H1 (cell line): Measurements from ENCODE around the gene STX16.

Experiments
- ATF3 ChIP-seq: IDR thresholded peaks from 2 replicates; pipeline ENCODE4 v1.6.1; 2011; ENCODE audit warnings: low read depth, mild to moderate bottlenecking, low read length; ENCODE audit not compliant: insufficient read depth
- CTCF ChIP-seq, 3 experiments: IDR thresholded peaks; 1 replicate in 2 of 3; 2 replicates in 1 of 3; pipeline versions ENCODE4 v1.5.1 to v1.6.1; 2011; ENCODE audit warnings: low read length in 3 of 3, mild to moderate bottlenecking in 3 of 3, inconsistent platforms in 2 of 3, low read depth in 1 of 3, moderate library complexity in 1 of 3; ENCODE audit not compliant: insufficient read depth in 1 of 3; ENCODE audit errors: control extremely low read depth in 1 of 3
- EZH2 ChIP-seq: fragments of 200-600 bp; sonication (generic); IDR thresholded peaks from 2 replicates; pipeline ENCODE4 v1.7.1; 2012; ENCODE audit warnings: low read depth, mild to moderate bottlenecking, moderate library complexity, low read length, inconsistent platforms; ENCODE audit not compliant: severe bottlenecking
- MAFK ChIP-seq: IDR thresholded peaks from 2 replicates; pipeline ENCODE4 v1.6.1; 2012; ENCODE audit warnings: low read depth, mild to moderate bottlenecking, improper control_type of control experiment, low read length
- NRF1 ChIP-seq: IDR thresholded peaks from 2 replicates; pipeline ENCODE4 v1.6.1; 2011; ENCODE audit warnings: mild to moderate bottlenecking, low read depth, low read length, improper control_type of control experiment
- POLR2A ChIP-seq, 2 experiments: IDR thresholded peaks; 1 replicate in 1 of 2; 2 replicates in 1 of 2; pipeline ENCODE4 v1.6.1; 2011; ENCODE audit warnings: low read depth in 2 of 2, low read length in 2 of 2, mild to moderate bottlenecking in 2 of 2; ENCODE audit errors: control extremely low read depth in 1 of 2
- RFX5 ChIP-seq: IDR thresholded peaks from 2 replicates; pipeline ENCODE4 v1.6.1; 2011; ENCODE audit warnings: low read depth, low read length, improper control_type of control experiment, borderline replicate concordance

GRCh38 chr20:58693226-58694006, 42.3 kb downstream of the STX16 start:
- TF ChIP-seq POLR2A (IDR thresholded peaks at IDR 0.05; ENCODE audit: control extremely low read depth in 1 of 2, low read depth in 2 of 2, low read length in 2 of 2): no peak
- TF ChIP-seq EZH2: no peak
- no peak for TF ChIP-seq CTCF (IDR thresholded peaks at IDR 0.05; ENCODE audit: control extremely low read depth in 1 of 3, insufficient read depth in 1 of 3, low read depth in 1 of 3, low read length in 3 of 3)
- no peak for TF ChIP-seq RFX5
- no peak for TF ChIP-seq NRF1
- no peak for TF ChIP-seq MAFK
- TF ChIP-seq ATF3: no peak
